Measurements from ENCODE around the gene EID1. TPM values are rescaled to one million over a fixed set of nuclear protein-coding genes. Genes with fewer than 3 reads are reported as not detected.
"Not testable (repeated sequence)": the region's sequence is repeated elsewhere in the genome, so short reads cannot be mapped to it uniquely, and the experiment has no call there.

EID1 gene
- total and polyA plus RNA-seq, 2 donors = 182 to 225 TPM

- no peaks in the 10 kb centered on the region for H3K27me3 ChIP-seq (ENCODE audit: control insufficient read depth in 2 of 2, insufficient read depth in 1 of 2, low read length in 1 of 2)
- H3K27ac ChIP-seq (ENCODE audit: low read depth in 1 of 2, low read length in 1 of 2) = no peak overlapping the region
- 89% methylated on average over 13 of the region's 13 CpGs for WGBS
Observed at GRCh38 chr15:48896869-48897814, 19.2 kb downstream of the EID1 start.

GRCh38 chr15:48898032-48898431, 20.1 kb downstream of the EID1 start:
- no peak overlapping the region for H3K4me3 ChIP-seq (ENCODE audit: low read length in 2 of 2)
- WGBS = 29% methylated on average over 4 of the region's 4 CpGs
- DNase-seq (ENCODE audit: low read depth in 6 of 9, low spot score in 9 of 9) = no peak
- no peak overlapping the region for H3K27ac ChIP-seq (ENCODE audit: low read depth in 1 of 2, low read length in 1 of 2)
- no peaks in the 10 kb centered on the region for H3K4me1 ChIP-seq (ENCODE audit: control insufficient read depth in 2 of 2, insufficient read depth in 2 of 2, low read length in 2 of 2)
- no peaks in the 10 kb centered on the region for H3K27me3 ChIP-seq (ENCODE audit: control insufficient read depth in 2 of 2, insufficient read depth in 1 of 2, low read length in 1 of 2)
- no peaks in the 10 kb centered on the region for H3K36me3 ChIP-seq (ENCODE audit: control insufficient read depth in 2 of 2, insufficient read depth in 2 of 2, low read length in 1 of 2)
- H3K9me3 ChIP-seq (ENCODE audit: control insufficient read depth in 2 of 2, insufficient read depth in 1 of 2, low read length in 1 of 2) = no peaks in the 10 kb centered on the region

More at GRCh38 chr15:48896869-48897814, 19.2 kb downstream of the EID1 start:
- H3K4me3 ChIP-seq (ENCODE audit: low read length in 2 of 2) = no peak overlapping the region
- no peak for DNase-seq (ENCODE audit: low read depth in 6 of 9, low spot score in 9 of 9)
- no peaks in the 10 kb centered on the region for H3K36me3 ChIP-seq (ENCODE audit: control insufficient read depth in 2 of 2, insufficient read depth in 2 of 2, low read length in 1 of 2)
- no peaks in the 10 kb centered on the region for H3K9me3 ChIP-seq (ENCODE audit: control insufficient read depth in 2 of 2, insufficient read depth in 1 of 2, low read length in 1 of 2)
- no peaks in the 10 kb centered on the region for H3K4me1 ChIP-seq (ENCODE audit: control insufficient read depth in 2 of 2, insufficient read depth in 2 of 2, low read length in 2 of 2)

DNA sequence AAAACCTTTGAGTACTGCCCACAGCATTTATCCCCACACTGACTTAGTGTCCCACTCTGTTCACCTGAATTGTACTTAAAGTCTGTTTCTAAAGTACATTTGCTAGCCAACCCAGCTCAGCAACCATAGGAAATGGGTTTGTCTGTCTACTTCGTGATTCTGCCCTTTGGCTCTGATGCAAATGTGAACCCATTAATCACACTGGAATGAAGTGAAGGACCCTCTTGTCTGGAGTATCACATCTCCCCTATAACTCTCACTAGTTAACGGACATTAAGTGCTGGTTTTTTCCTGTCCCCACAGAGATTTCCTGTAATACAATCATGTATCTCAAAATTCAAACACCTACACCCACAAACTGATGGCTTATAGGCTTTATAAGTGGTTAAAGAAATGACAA, 20.5 kb downstream of the EID1 start:
- 68% methylated on average over 2 of the region's 2 CpGs for WGBS
- H3K27ac ChIP-seq (ENCODE audit: low read depth in 1 of 2, low read length in 1 of 2) = no peak overlapping the region

DNA sequence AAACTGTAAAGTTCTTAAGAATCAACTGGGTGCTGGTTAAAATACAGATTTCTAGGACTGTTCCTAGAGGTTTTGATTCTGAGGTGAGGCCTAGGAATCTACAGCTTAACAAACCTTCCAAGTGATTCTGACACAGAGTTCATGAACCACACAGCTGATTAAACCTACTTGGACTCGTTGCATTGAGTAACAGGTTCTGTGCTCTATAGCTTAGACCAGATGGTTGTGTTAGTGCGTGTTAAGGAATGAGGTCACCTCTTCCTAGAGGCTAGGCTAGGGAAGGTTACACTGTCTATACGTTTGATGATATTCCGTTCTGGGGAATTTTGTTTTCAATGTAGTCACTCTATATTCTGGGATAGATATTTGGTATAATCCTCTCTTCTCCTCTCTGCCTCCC, 21.9 kb downstream of the EID1 start:
- Histone ChIP-seq H3K9me3 (ENCODE audit: control insufficient read depth in 2 of 2, insufficient read depth in 1 of 2, low read length in 1 of 2) (no peaks in the 10 kb centered on the region), H3K4me1 (ENCODE audit: control insufficient read depth in 2 of 2, insufficient read depth in 2 of 2, low read length in 2 of 2) (no peaks in the 10 kb centered on the region), H3K4me3 (ENCODE audit: low read length in 2 of 2) (no peak overlapping the region), H3K27me3 (ENCODE audit: control insufficient read depth in 2 of 2, insufficient read depth in 1 of 2, low read length in 1 of 2) (no peaks in the 10 kb centered on the region), H3K27ac (ENCODE audit: low read depth in 1 of 2, low read length in 1 of 2) (no peak overlapping the region), H3K36me3 (ENCODE audit: control insufficient read depth in 2 of 2, insufficient read depth in 2 of 2, low read length in 1 of 2) (no peaks in the 10 kb centered on the region)
- DNase-seq (ENCODE audit: low read depth in 6 of 9, low spot score in 9 of 9) = no peak
- 98% methylated on average over 4 of the region's 4 CpGs for WGBS

More for the DNA sequence above, 20.5 kb downstream of the EID1 start:
- DNase-seq (ENCODE audit: low read depth in 6 of 9, low spot score in 9 of 9) = no peak
- H3K36me3 ChIP-seq (ENCODE audit: control insufficient read depth in 2 of 2, insufficient read depth in 2 of 2, low read length in 1 of 2) = no peaks in the 10 kb centered on the region
- H3K4me3 ChIP-seq (ENCODE audit: low read length in 2 of 2) = no peak overlapping the region
- H3K27me3 ChIP-seq (ENCODE audit: control insufficient read depth in 2 of 2, insufficient read depth in 1 of 2, low read length in 1 of 2) = no peaks in the 10 kb centered on the region
- no peaks in the 10 kb centered on the region for H3K9me3 ChIP-seq (ENCODE audit: control insufficient read depth in 2 of 2, insufficient read depth in 1 of 2, low read length in 1 of 2)
- H3K4me1 ChIP-seq (ENCODE audit: control insufficient read depth in 2 of 2, insufficient read depth in 2 of 2, low read length in 2 of 2) = no peaks in the 10 kb centered on the region

- H3K36me3 ChIP-seq (ENCODE audit: control insufficient read depth in 2 of 2, insufficient read depth in 2 of 2, low read length in 1 of 2) = no peaks in the 10 kb centered on the region
- WGBS = 94% methylated on average over 4 of the region's 4 CpGs
- no peaks in the 10 kb centered on the region for H3K4me1 ChIP-seq (ENCODE audit: control insufficient read depth in 2 of 2, insufficient read depth in 2 of 2, low read length in 2 of 2)
- no peak for DNase-seq (ENCODE audit: low read depth in 6 of 9, low spot score in 9 of 9)
- no peaks in the 10 kb centered on the region for H3K9me3 ChIP-seq (ENCODE audit: control insufficient read depth in 2 of 2, insufficient read depth in 1 of 2, low read length in 1 of 2)
- no peaks in the 10 kb centered on the region for H3K27me3 ChIP-seq (ENCODE audit: control insufficient read depth in 2 of 2, insufficient read depth in 1 of 2, low read length in 1 of 2)
- H3K4me3 ChIP-seq (ENCODE audit: low read length in 2 of 2) = no peak overlapping the region
- H3K27ac ChIP-seq (ENCODE audit: low read depth in 1 of 2, low read length in 1 of 2) = no peak overlapping the region
Observed at GRCh38 chr15:48904758-48905157, 26.8 kb downstream of the EID1 start.

- H3K27ac ChIP-seq (ENCODE audit: low read depth in 1 of 2, low read length in 1 of 2) = no peak overlapping the region
- no peak for DNase-seq (ENCODE audit: low read depth in 6 of 9, low spot score in 9 of 9)
- H3K27me3 ChIP-seq (ENCODE audit: control insufficient read depth in 2 of 2, insufficient read depth in 1 of 2, low read length in 1 of 2) = no peaks in the 10 kb centered on the region
- H3K9me3 ChIP-seq (ENCODE audit: control insufficient read depth in 2 of 2, insufficient read depth in 1 of 2, low read length in 1 of 2) = no peaks in the 10 kb centered on the region
- H3K4me1 ChIP-seq (ENCODE audit: control insufficient read depth in 2 of 2, insufficient read depth in 2 of 2, low read length in 2 of 2) = no peaks in the 10 kb centered on the region
- no peak overlapping the region for H3K4me3 ChIP-seq (ENCODE audit: low read length in 2 of 2)
- H3K36me3 ChIP-seq (ENCODE audit: control insufficient read depth in 2 of 2, insufficient read depth in 2 of 2, low read length in 1 of 2) = no peaks in the 10 kb centered on the region
Observed at GRCh38 chr15:48905216-48905615, 27.3 kb downstream of the EID1 start.

DNA sequence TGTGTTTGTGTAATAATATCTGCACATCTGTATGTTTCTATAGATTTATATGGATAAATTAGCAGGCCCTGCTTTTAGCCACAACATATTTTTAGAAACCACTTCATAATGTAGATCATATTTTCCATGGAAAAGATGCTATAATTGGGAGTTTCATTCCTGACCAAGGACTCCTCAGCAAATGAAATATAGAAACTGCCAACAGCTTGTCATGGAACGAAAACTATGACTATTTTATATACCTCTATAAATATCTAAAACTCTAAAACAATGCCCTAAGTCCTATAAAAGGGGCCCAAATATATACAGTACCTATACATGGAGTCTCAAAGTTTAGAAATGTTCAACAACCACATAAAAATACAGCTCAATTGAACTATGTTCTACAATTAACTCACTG, 27.9 kb downstream of the EID1 start:
- WGBS = 97% methylated on average over 1 of the region's 1 CpG

DNA sequence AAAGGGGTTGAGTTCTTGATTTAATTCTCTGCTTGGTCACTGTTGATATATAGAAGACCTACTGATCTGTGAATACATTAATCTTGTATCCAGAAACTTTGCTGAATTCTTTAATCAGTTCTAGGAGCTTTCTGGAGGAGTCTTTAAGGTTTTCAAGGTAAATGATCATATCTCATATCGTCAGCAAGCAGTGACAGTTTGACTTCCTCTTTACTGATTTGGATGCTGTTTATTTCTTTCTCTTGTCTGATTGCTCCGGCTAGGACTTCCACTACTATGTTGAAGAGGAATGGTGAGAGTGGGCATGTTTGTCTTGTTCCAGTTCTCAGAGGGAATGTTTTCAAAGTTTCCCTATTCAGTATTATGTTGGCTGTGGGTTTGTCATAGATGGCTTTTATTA, 31.4 kb downstream of the EID1 start:
- H3K27me3 ChIP-seq (ENCODE audit: control insufficient read depth in 2 of 2, insufficient read depth in 1 of 2, low read length in 1 of 2); H3K4me1 ChIP-seq (ENCODE audit: control insufficient read depth in 2 of 2, insufficient read depth in 2 of 2, low read length in 2 of 2); H3K27ac ChIP-seq (ENCODE audit: low read depth in 1 of 2, low read length in 1 of 2); H3K4me3 ChIP-seq (ENCODE audit: low read length in 2 of 2); H3K9me3 ChIP-seq (ENCODE audit: control insufficient read depth in 2 of 2, insufficient read depth in 1 of 2, low read length in 1 of 2); H3K36me3 ChIP-seq (ENCODE audit: control insufficient read depth in 2 of 2, insufficient read depth in 2 of 2, low read length in 1 of 2); DNase-seq (ENCODE audit: low read depth in 6 of 9, low spot score in 9 of 9): not testable (repeated sequence)
- 56% methylated on average over 2 of the region's 2 CpGs for WGBS

More for the DNA sequence above, 27.9 kb downstream of the EID1 start:
- Histone ChIP-seq H3K27ac (ENCODE audit: low read depth in 1 of 2, low read length in 1 of 2) (no peak overlapping the region), H3K27me3 (ENCODE audit: control insufficient read depth in 2 of 2, insufficient read depth in 1 of 2, low read length in 1 of 2) (no peaks in the 10 kb centered on the region), H3K36me3 (ENCODE audit: control insufficient read depth in 2 of 2, insufficient read depth in 2 of 2, low read length in 1 of 2) (no peaks in the 10 kb centered on the region), H3K9me3 (ENCODE audit: control insufficient read depth in 2 of 2, insufficient read depth in 1 of 2, low read length in 1 of 2) (no peaks in the 10 kb centered on the region), H3K4me1 (ENCODE audit: control insufficient read depth in 2 of 2, insufficient read depth in 2 of 2, low read length in 2 of 2) (no peaks in the 10 kb centered on the region), H3K4me3 (ENCODE audit: low read length in 2 of 2) (no peak overlapping the region)
- no peak for DNase-seq (ENCODE audit: low read depth in 6 of 9, low spot score in 9 of 9)

DNA sequence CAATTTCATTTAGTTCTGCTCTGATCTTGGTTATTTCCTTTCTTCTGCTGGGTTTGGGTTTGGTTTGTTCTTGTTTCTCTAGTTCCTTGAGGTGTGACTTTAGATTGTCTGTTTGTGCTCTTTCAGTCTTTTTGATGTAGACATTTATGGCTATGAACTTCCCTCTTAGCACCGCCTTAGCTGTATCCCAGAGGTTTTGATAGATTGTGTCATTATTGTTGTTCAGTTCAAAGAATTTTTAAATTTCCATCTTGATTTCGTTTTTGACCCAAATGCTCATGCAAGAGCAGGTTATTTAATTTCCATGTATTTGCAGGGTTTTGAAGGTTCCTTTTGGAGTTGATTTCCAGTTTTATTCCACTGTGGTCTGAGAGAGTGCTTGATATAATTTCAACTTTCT, 32.6 kb downstream of the EID1 start:
- WGBS = 93% methylated on average over 2 of the region's 2 CpGs
- H3K9me3 ChIP-seq (ENCODE audit: control insufficient read depth in 2 of 2, insufficient read depth in 1 of 2, low read length in 1 of 2); H3K36me3 ChIP-seq (ENCODE audit: control insufficient read depth in 2 of 2, insufficient read depth in 2 of 2, low read length in 1 of 2); H3K27ac ChIP-seq (ENCODE audit: low read depth in 1 of 2, low read length in 1 of 2); H3K4me3 ChIP-seq (ENCODE audit: low read length in 2 of 2); H3K4me1 ChIP-seq (ENCODE audit: control insufficient read depth in 2 of 2, insufficient read depth in 2 of 2, low read length in 2 of 2); DNase-seq (ENCODE audit: low read depth in 6 of 9, low spot score in 9 of 9); H3K27me3 ChIP-seq (ENCODE audit: control insufficient read depth in 2 of 2, insufficient read depth in 1 of 2, low read length in 1 of 2): not testable (repeated sequence)
